K562 (cell line): ENCODE measurements around the gene ORC1. TPM values are rescaled to one million over a fixed set of nuclear protein-coding genes. Genes with fewer than 3 reads are reported as not detected.

Experiments used
- ATAC-seq: fragments of 200-7000 bp; cut with Tn5 transposase; 3 replicates; pipeline ENCODE4 v1.9.1; 2020; ENCODE audit warnings: moderate library complexity
- BruUV-seq: library from RNA; stranded (reverse); fragments of 400-500 nt; replicated peaks from 2 replicates; lab custom pipeline; 2021; lab: Mats Ljungman, UMichigan
- CTCF ChIA-PET: fragments of 300-600 bp; formaldehyde crosslinking; extraction: SDS; loops from one replicate; lab custom pipeline; 2021; ENCODE audit warnings: low intra/inter-chr PET ratio; lab: Yijun Ruan, JAX
- POLR2A ChIA-PET: fragments of 300-600, 350-650 bp; sonication (Branson Sonifier 250); formaldehyde crosslinking; extraction: SDS; loops from one replicate; lab custom pipeline; 2021; ENCODE audit warnings: antibody characterized with exemption, inconsistent platforms; lab: Yijun Ruan, JAX
- DNase-seq, 4 experiments: peaks; one replicate each; pipeline versions ENCODE4 v3.0.0 to v3.0.0-alpha.2; 2011 to 2018; ENCODE audit warnings: low spot score in 3 of 4, mixed read lengths in 3 of 4; ENCODE audit errors: extremely low read depth in 1 of 4
- FAIRE-seq: peaks from 2 replicates; lab custom pipeline; 2011; peaks lifted over from hg19 to GRCh38; lab: Jason Lieb, UNC
- H2AFZ ChIP-seq: 2 replicates; pipeline ENCODE4 v1.6.0; 2011; ENCODE audit warnings: low read depth, low read length, control low read depth, inconsistent platforms
- H3K27ac ChIP-seq: fragments of 200-600 bp; 3 replicates; pipeline ENCODE4 v1.8.0; 2011; ENCODE audit warnings: low read depth, mild to moderate bottlenecking, control low read depth, inconsistent platforms, low read length, moderate library complexity, mixed read lengths; ENCODE audit errors: extremely low read depth
- H3K27me3 ChIP-seq, 2 experiments: fragments of 300-600 bp in 1 of 2; 2 replicates in 1 of 2; 3 replicates in 1 of 2; pipeline versions ENCODE4 v1.6.0 to v1.8.0; 2011; ENCODE audit warnings: inconsistent platforms in 2 of 2, low read length in 2 of 2, mild to moderate bottlenecking in 1 of 2, mixed read lengths in 1 of 2, moderate library complexity in 1 of 2; ENCODE audit not compliant: control insufficient read depth in 2 of 2, insufficient read depth in 2 of 2
- H3K36me3 ChIP-seq: fragments of 300-600 bp; 3 replicates; pipeline ENCODE4 v1.8.0; 2011; ENCODE audit warnings: mild to moderate bottlenecking, low read length, inconsistent platforms; ENCODE audit not compliant: control insufficient read depth, insufficient read depth
- H3K4me1 ChIP-seq, 2 experiments: fragments of 200-600 bp in 1 of 2; replicated peaks in 1 of 2; 2 replicates in 1 of 2; 3 replicates in 1 of 2; pipeline versions ENCODE4 v1.5.1 to v1.8.0; 2011; ENCODE audit warnings: inconsistent platforms in 2 of 2, low read length in 2 of 2, mild to moderate bottlenecking in 1 of 2, mixed read lengths in 1 of 2, moderate library complexity in 1 of 2; ENCODE audit not compliant: control insufficient read depth in 2 of 2, insufficient read depth in 2 of 2
- H3K4me2 ChIP-seq: 2 replicates; pipeline ENCODE4 v1.6.1; 2011; ENCODE audit warnings: low read length, control low read depth, inconsistent platforms, mixed read lengths; ENCODE audit not compliant: insufficient read depth
- H3K4me3 ChIP-seq: fragments of 200-600 bp; sonication (generic), shearing (Covaris generic); 2 replicates; pipeline ENCODE4 v1.5.1; 2016; ENCODE audit warnings: control low read depth, inconsistent platforms
- H3K79me2 ChIP-seq: fragments of 200-600 bp; 3 replicates; pipeline ENCODE4 v1.8.0; 2011; ENCODE audit warnings: low read length, inconsistent platforms; ENCODE audit not compliant: control insufficient read depth, insufficient read depth
- H3K9ac ChIP-seq, 2 experiments: 2 replicates each; pipeline versions ENCODE4 v1.6.0 to v1.6.1; 2011; ENCODE audit warnings: low read depth in 2 of 2, low read length in 2 of 2, control low read depth in 1 of 2, inconsistent platforms in 1 of 2, mild to moderate bottlenecking in 1 of 2, mixed read lengths in 1 of 2; ENCODE audit not compliant: insufficient read depth in 1 of 2
- H3K9me1 ChIP-seq: one replicate; pipeline ENCODE4 v1.6.0; 2011; ENCODE audit warnings: inconsistent platforms, mild to moderate bottlenecking, low read length, moderate library complexity; ENCODE audit not compliant: control insufficient read depth, insufficient read depth
- H3K9me3 ChIP-seq: replicated peaks from 2 replicates; pipeline ENCODE4 v1.5.1; 2011; ENCODE audit warnings: low read depth, low read length, inconsistent platforms; ENCODE audit not compliant: control insufficient read depth, insufficient read depth
- H4K20me1 ChIP-seq: replicated peaks from 2 replicates; pipeline ENCODE4 v1.6.1; 2011; ENCODE audit warnings: low read length, inconsistent platforms, mixed read lengths; ENCODE audit not compliant: control insufficient read depth, insufficient read depth
- C11orf30 ChIP-seq: fragments of 450-650 bp; IDR thresholded peaks from 2 replicates; pipeline ENCODE4 v1.6.1; 2016; ENCODE audit warnings: low read depth, mild to moderate bottlenecking
- CXXC5 ChIP-seq: fragments of 250-450 bp; sonication (Bioruptor Pico); IDR thresholded peaks from 2 replicates; pipeline ENCODE4 v1.8.0; 2022; ENCODE audit warnings: inconsistent platforms, mild to moderate bottlenecking, moderate library complexity
- DDX20 ChIP-seq: fragments of 450-650 bp; IDR thresholded peaks from 2 replicates; pipeline ENCODE4 v1.6.1; 2016; ENCODE audit warnings: missing genetic modification characterization, low read depth, mild to moderate bottlenecking, missing compliant biosample characterization, moderate library complexity
- FOXO4 ChIP-seq: fragments of 450-650 bp; formaldehyde crosslinking; IDR thresholded peaks from 2 replicates; pipeline ENCODE4 v1.4.0; 2020; ENCODE audit warnings: mild to moderate bottlenecking, moderate library complexity
- ILK ChIP-seq: fragments of 450-650 bp; IDR thresholded peaks from 2 replicates; pipeline ENCODE4 v1.6.1; 2016; ENCODE audit warnings: missing genetic modification characterization, low read depth, mild to moderate bottlenecking, missing compliant biosample characterization, moderate library complexity, borderline replicate concordance
- JUNB ChIP-seq: fragments of 450-650 bp; formaldehyde crosslinking; conservative IDR thresholded peaks from 2 replicates; pipeline ENCODE4 v1.4.0; 2020; ENCODE audit warnings: mild to moderate bottlenecking
- NFIC ChIP-seq: fragments of 450-650 bp; IDR thresholded peaks from 2 replicates; pipeline ENCODE4 v1.6.1; 2017; ENCODE audit warnings: mild to moderate bottlenecking, inconsistent platforms
- NFIX ChIP-seq: fragments of 250-450 bp; sonication (Bioruptor Pico); IDR thresholded peaks from 2 replicates; pipeline ENCODE4 v1.4.0; 2020; ENCODE audit warnings: low read depth, mild to moderate bottlenecking, moderate library complexity
- NR0B1 ChIP-seq: fragments of 450-650 bp; IDR thresholded peaks from one replicate; pipeline ENCODE4 v1.6.1; 2018; ENCODE audit warnings: mild to moderate bottlenecking, moderate library complexity; ENCODE audit not compliant: partially characterized antibody
- PHF20 ChIP-seq: fragments of 450-650 bp; IDR thresholded peaks from 2 replicates; pipeline ENCODE4 v1.6.1; 2018; ENCODE audit not compliant: partially characterized antibody
- POLR2G ChIP-seq: fragments of 200-400 bp; formaldehyde crosslinking; IDR thresholded peaks from 2 replicates; pipeline ENCODE4 v1.6.1; 2017; ENCODE audit warnings: low read depth, mild to moderate bottlenecking, antibody characterized with exemption, low read length, moderate library complexity
- RBFOX2 ChIP-seq: fragments of 200-400 bp; formaldehyde crosslinking; IDR thresholded peaks from 2 replicates; pipeline ENCODE4 v1.6.1; 2017; ENCODE audit warnings: low read depth, mild to moderate bottlenecking, low read length, moderate library complexity
- ZFPM2 ChIP-seq: fragments of 250-450 bp; sonication (Bioruptor Pico); IDR thresholded peaks from 2 replicates; pipeline ENCODE4 v1.5.1; 2022; ENCODE audit warnings: mild to moderate bottlenecking
- ZNF589 ChIP-seq: fragments of 200-800 bp; sonication (Bioruptor generic); IDR thresholded peaks from 2 replicates; pipeline ENCODE4 v1.6.1; 2016; ENCODE audit warnings: low read depth, missing genetic modification characterization, missing compliant biosample characterization
- WGBS: fragments of 100-300 bp; shearing (Covaris generic); methylation state at CpG from one replicate; pipeline ENCODE4 v1.1.6; 2016; ENCODE audit warnings: low coverage, mixed read lengths; ENCODE audit not compliant: insufficient coverage; ENCODE audit errors: missing lambda C conversion rate; 5-methylcytosine and 5-hydroxymethylcytosine counted together
- in situ Hi-C: fragments of 300-500 bp; cut with MboI; formaldehyde crosslinking; loops from 4 replicates; pipeline ENCODE4 v1.15.0; 2018; ENCODE audit warnings: inconsistent platforms, mixed read lengths
- intact Hi-C: fragments of 100-400 bp; cut with micrococcal nuclease; formaldehyde crosslinking; loops from 2 replicates; pipeline ENCODE4 v1.14.2; 2022
- polyA plus RNA-seq, 8 experiments: library from polyadenylated mRNA; depleted of rRNA in 4 of 8; stranded (reverse) in 5 of 8; unstranded in 3 of 8; fragments of >200 nt; fragmentation: Nextera tagmentation in 2 of 8; fragmentation: Illumina TruSeq in 1 of 8; extraction: Ambion mirVana in 2 of 8; extraction: Trizol in 1 of 8; gene quantifications; 2 replicates each; pipeline versions ENCODE4 v1.2.1 to v1.2.3, GENCODE V29; 2011 to 2014; ENCODE audit warnings: inconsistent platforms in 1 of 8, missing spikeins in 1 of 8
- total RNA-seq, 7 experiments: library from RNA; depleted of rRNA in 6 of 7; stranded (reverse); fragments of >200 nt in 6 of 7; fragmentation: Illumina TruSeq in 2 of 7; extraction: Trizol in 2 of 7; gene quantifications; 2 replicates each; pipeline versions ENCODE4 v1.2.1 to v1.2.3, GENCODE V29; 2011 to 2021; ENCODE audit warnings: low replicate concordance in 1 of 7

Gene ORC1
- total and polyA plus RNA-seq, 9 of the 15 experiments (the other 6 are each of a cell fraction or from before 2014, with no cell fraction given): 26.4 to 91.6 (median 69.7) TPM

GRCh38 chr1:52358851-52359497 is 45.2 kb downstream of the ORC1 start:
- ChIA-PET CTCF (no interaction called here), POLR2A (interaction anchor here (1.1 to 2.7 kb wide), 3 partner anchors 8 to 10 kb away, joined by 4 to 12 read pairs (median 8); no protein-coding TSS in a partner anchor)
- Histone ChIP-seq H4K20me1 (peaks cover 3% of the 10 kb centered on the region; the same call in 1 of the 2 replicates), H3K4me2 (no peak overlapping the region), H3K9me1 (no peaks in the 10 kb centered on the region), H3K27me3 (no peaks in the 10 kb centered on the region), H3K4me3 (no peak overlapping the region), H3K4me1 (peaks cover 0 to 3% of the 10 kb centered on the region in 2 experiments; a peak in 2 of 5 replicates), H3K36me3 (peaks cover 97% of the 10 kb centered on the region), H3K9ac (peak overlapping the region in 1 of 2 experiments; percentile 57; a peak in 1 of 4 replicates), H3K27ac (no peak overlapping the region), H2AFZ (no peak overlapping the region), H3K79me2 (peaks cover 2% of the 10 kb centered on the region), H3K9me3 (no peaks in the 10 kb centered on the region)
- DNase-seq (no peak), ATAC-seq (no peak), FAIRE-seq (no peak)
- in situ Hi-C loops: no loop called here
- no TSS peak for BruUV-seq
- intact Hi-C loops: no loop called here
- 97% methylated on average over 17 of the region's 18 CpGs for WGBS
- TF ChIP-seq C11orf30: no peak
- TF ChIP-seq NFIC: no peak
- no peak for TF ChIP-seq ILK (tag)
- TF ChIP-seq ZNF589: no peak
- peak; percentile 65 for TF ChIP-seq POLR2G
- no peak for TF ChIP-seq NFIX (CRISPR knock-in tag)
- no peak for TF ChIP-seq ZFPM2
- TF ChIP-seq DDX20 (tag): no peak
- no peak for TF ChIP-seq FOXO4
- TF ChIP-seq JUNB (CRISPR knock-in tag): no peak
- TF ChIP-seq PHF20: no peak
- TF ChIP-seq NR0B1: no peak
- TF ChIP-seq CXXC5 (CRISPR knock-in tag): no peak
- TF ChIP-seq RBFOX2: peak; percentile 58
